NB4 (cell line): ENCODE data around the gene DDX20.

Source experiments
- CTCF ChIP-seq: IDR thresholded peaks from one replicate; pipeline ENCODE4 v1.5.1; 2012; ENCODE audit warnings: low read depth, low read length
- MAX ChIP-seq: IDR thresholded peaks from 2 replicates; pipeline ENCODE4 v1.6.1; 2011; ENCODE audit warnings: low read depth, low read length
- MYC ChIP-seq: IDR thresholded peaks from 2 replicates; pipeline ENCODE4 v1.6.1; 2011; ENCODE audit warnings: low read depth, low read length
- POLR2A ChIP-seq: IDR thresholded peaks from 2 replicates; pipeline ENCODE4 v1.6.1; 2011; ENCODE audit warnings: mild to moderate bottlenecking; ENCODE audit not compliant: insufficient read length; ENCODE audit errors: extremely low read depth

GRCh38 chr1:111789142-111789541 is 33.4 kb downstream of the DDX20 start:
- no peak for TF ChIP-seq CTCF
- no peak for TF ChIP-seq POLR2A
- TF ChIP-seq MAX, result no peak
- TF ChIP-seq MYC, result no peak
